MM.1S (cell line): ENCODE measurements around the gene SHISAL2A.

ENCODE experiments used
- CTCF ChIP-seq: fragments of 300-600 bp; sonication (generic); IDR thresholded peaks from 2 replicates; pipeline ENCODE4 v1.5.1; 2016; ENCODE audit warnings: antibody characterized with exemption, low read length, mixed read lengths
- EZH2 ChIP-seq: fragments of 300-600 bp; sonication (generic); optimal IDR thresholded peaks from 2 replicates; pipeline ENCODE3; 2017; ENCODE audit warnings: low read depth, mild to moderate bottlenecking, antibody characterized with exemption, low read length, mixed read lengths

- TF ChIP-seq CTCF = no peak
- no peak for TF ChIP-seq EZH2
Observed at GRCh38 chr1:52679498-52679897, 46.5 kb downstream of the SHISAL2A start.
